IMR-90 (cell line): ENCODE results near the gene UACA. TPM values are rescaled to one million over a fixed set of nuclear protein-coding genes. Genes with fewer than 3 reads are reported as not detected.
A peak's percentile ranks its signal among the peaks of the same experiment; 100 is the strongest.

Source experiments
- ATAC-seq: fragments of 200-7000 bp; cut with Tn5 transposase; 2 replicates; pipeline ENCODE4 v1.9.1; 2020; ENCODE audit warnings: low read depth, mild to moderate bottlenecking, moderate library complexity
- BruUV-seq: library from RNA; stranded (reverse); fragments of 400-500 nt; replicated peaks from 2 replicates; lab custom pipeline; 2021; lab: Mats Ljungman, UMichigan
- CTCF ChIA-PET: fragments of 300-600 bp; formaldehyde crosslinking; extraction: SDS; loops from one replicate; lab custom pipeline; 2021; ENCODE audit warnings: antibody characterized with exemption; lab: Yijun Ruan, JAX
- POLR2A ChIA-PET: fragments of 300-600 bp; sonication (Branson Sonifier 250); formaldehyde crosslinking; loops from one replicate; lab custom pipeline; 2022; ENCODE audit warnings: antibody characterized with exemption; ENCODE audit not compliant: unreplicated experiment; lab: Charles Lee
- DNase-seq: peaks from one replicate; pipeline ENCODE4 v3.0.0; 2013
- H2AFZ ChIP-seq: replicated peaks from 2 replicates; pipeline ENCODE3; 2013; ENCODE audit warnings: low read length, mild to moderate bottlenecking; ENCODE audit not compliant: poor library complexity
- H2AK5ac ChIP-seq: 2 replicates; pipeline ENCODE4 v1.6.1; 2013; ENCODE audit warnings: low read depth, low read length, inconsistent platforms
- H2AK9ac ChIP-seq: replicated peaks from 2 replicates; pipeline ENCODE3; 2013; ENCODE audit warnings: mild to moderate bottlenecking, low read depth, low read length, moderate library complexity; ENCODE audit not compliant: poor library complexity
- H2BK120ac ChIP-seq: 2 replicates; pipeline ENCODE4 v1.6.1; 2013; ENCODE audit warnings: low read depth, low read length, inconsistent platforms
- H2BK15ac ChIP-seq: 3 replicates; pipeline ENCODE4 v1.6.1; 2013; ENCODE audit warnings: low read depth, low read length, inconsistent platforms
- H2BK20ac ChIP-seq: 2 replicates; pipeline ENCODE4 v1.6.1; 2013; ENCODE audit warnings: low read depth, mild to moderate bottlenecking, inconsistent platforms, low read length, moderate library complexity
- H2BK5ac ChIP-seq: 2 replicates; pipeline ENCODE4 v1.6.1; 2013; ENCODE audit warnings: mild to moderate bottlenecking, low read depth, low read length, inconsistent platforms; ENCODE audit not compliant: poor library complexity, severe bottlenecking
- H3K14ac ChIP-seq: replicated peaks from 2 replicates; pipeline ENCODE4 v1.6.1; 2013; ENCODE audit warnings: low read depth, low read length, inconsistent platforms
- H3K18ac ChIP-seq: 2 replicates; pipeline ENCODE4 v1.6.1; 2013; ENCODE audit warnings: low read depth, low read length, control low read depth
- H3K23ac ChIP-seq: 2 replicates; pipeline ENCODE4 v1.6.1; 2013; ENCODE audit warnings: low read depth, low read length, inconsistent platforms
- H3K27ac ChIP-seq: 2 replicates; pipeline ENCODE4 v1.5.1; 2013; ENCODE audit warnings: mild to moderate bottlenecking, control low read depth, low read length; ENCODE audit not compliant: insufficient read depth
- H3K27me3 ChIP-seq: 2 replicates; pipeline ENCODE4 v1.6.1; 2013; ENCODE audit warnings: low read length; ENCODE audit not compliant: control insufficient read depth, insufficient read depth
- H3K36me3 ChIP-seq: 2 replicates; pipeline ENCODE4 v1.6.1; 2013; ENCODE audit warnings: low read length, mixed read lengths; ENCODE audit not compliant: control insufficient read depth, insufficient read depth
- H3K4ac ChIP-seq: 2 replicates; pipeline ENCODE4 v1.6.1; 2013; ENCODE audit warnings: low read depth, low read length, inconsistent platforms
- H3K4me1 ChIP-seq: 2 replicates; pipeline ENCODE4 v1.6.1; 2013; ENCODE audit warnings: low read length, mixed read lengths; ENCODE audit not compliant: control insufficient read depth, insufficient read depth
- H3K4me2 ChIP-seq: 2 replicates; pipeline ENCODE4 v1.6.1; 2013; ENCODE audit warnings: low read depth, mild to moderate bottlenecking, control low read depth, low read length, moderate library complexity
- H3K4me3 ChIP-seq: 2 replicates; pipeline ENCODE4 v1.5.1; 2013; ENCODE audit warnings: low read depth, mild to moderate bottlenecking, control low read depth, low read length, moderate library complexity; ENCODE audit not compliant: insufficient read depth
- H3K56ac ChIP-seq: 2 replicates; pipeline ENCODE4 v1.6.1; 2013; ENCODE audit warnings: low read length, inconsistent platforms; ENCODE audit not compliant: insufficient read depth; ENCODE audit errors: extremely low read depth
- H3K79me1 ChIP-seq, 2 experiments: 2 replicates each; pipeline ENCODE4 v1.6.1; 2013; ENCODE audit warnings: low read length in 2 of 2, inconsistent platforms in 1 of 2, low read depth in 1 of 2
- H3K9ac ChIP-seq: 2 replicates; pipeline ENCODE4 v1.6.1; 2013; ENCODE audit warnings: low read depth, low read length, control low read depth
- H3K9me1 ChIP-seq: 2 replicates; pipeline ENCODE4 v1.6.1; 2013; ENCODE audit warnings: low read length, inconsistent platforms; ENCODE audit not compliant: insufficient read depth
- H3K9me3 ChIP-seq: 2 replicates; pipeline ENCODE4 v1.6.1; 2013; ENCODE audit warnings: low read length; ENCODE audit not compliant: control insufficient read depth, insufficient read depth
- H4K20me1 ChIP-seq: 2 replicates; pipeline ENCODE4 v1.6.1; 2013; ENCODE audit warnings: low read length, inconsistent platforms; ENCODE audit not compliant: insufficient read depth
- H4K5ac ChIP-seq: 2 replicates; pipeline ENCODE4 v1.6.1; 2013; ENCODE audit warnings: mild to moderate bottlenecking, low read depth, low read length, control low read depth
- H4K8ac ChIP-seq, 2 experiments: 2 replicates each; pipeline ENCODE4 v1.6.1; 2013; ENCODE audit warnings: low read depth in 2 of 2, low read length in 2 of 2, control low read depth in 1 of 2, inconsistent platforms in 1 of 2
- H4K91ac ChIP-seq: 2 replicates; pipeline ENCODE4 v1.6.1; 2013; ENCODE audit warnings: low read depth, low read length, inconsistent platforms; ENCODE audit not compliant: insufficient read depth
- CEBPB ChIP-seq: IDR thresholded peaks from 2 replicates; pipeline ENCODE4 v1.6.1; 2012; ENCODE audit warnings: low read depth, low read length, improper control_type of control experiment
- CTCF ChIP-seq: conservative IDR thresholded peaks from 2 replicates; pipeline ENCODE4 v1.5.1; 2012; ENCODE audit warnings: mild to moderate bottlenecking, low read depth, low read length, improper control_type of control experiment
- ELK1 ChIP-seq: fragments of 150-350 bp; IDR thresholded peaks from 2 replicates; pipeline ENCODE4 v1.6.1; 2016; ENCODE audit warnings: low read depth, mild to moderate bottlenecking, low read length, moderate library complexity, borderline replicate concordance
- SMC3 ChIP-seq: fragments of 150-350 bp; IDR thresholded peaks from 2 replicates; pipeline ENCODE4 v1.6.1; 2016; ENCODE audit warnings: low read depth, mild to moderate bottlenecking, antibody characterized with exemption, low read length, moderate library complexity
- USF2 ChIP-seq: fragments of 150-350 bp; IDR thresholded peaks from 2 replicates; pipeline ENCODE4 v1.6.1; 2017; ENCODE audit warnings: mild to moderate bottlenecking, antibody characterized with exemption, low read length, low read depth
- WGBS, 2 experiments: methylation state at CpG; one replicate each; pipeline versions ENCODE4 v1.1.5 to v1.1.7; 2013; ENCODE audit warnings: missing lambda C conversion rate in 2 of 2; ENCODE audit not compliant: insufficient read length in 1 of 2; ENCODE audit errors: extremely low coverage in 2 of 2; 5-methylcytosine and 5-hydroxymethylcytosine counted together
- dilution Hi-C: fragments of 300-500 bp; cut with HindIII; formaldehyde crosslinking; loops from one replicate; pipeline ENCODE4 v1.14.3; 2018; ENCODE audit warnings: low sequenced_read_pairs; ENCODE audit not compliant: unreplicated experiment
- in situ Hi-C: fragments of 300-500 bp; cut with MboI; formaldehyde crosslinking; loops from 3 replicates; pipeline ENCODE4 v1.14.3; 2019; ENCODE audit warnings: low sequenced_read_pairs, inconsistent platforms, mixed read lengths
- intact Hi-C: fragments of 100-400 bp; cut with micrococcal nuclease; formaldehyde crosslinking; loops from 2 replicates; pipeline ENCODE4 v1.10.0; 2022
- polyA plus RNA-seq, 3 experiments: library from polyadenylated mRNA; depleted of rRNA; stranded (reverse); fragments of >200 nt; gene quantifications; 2 replicates each; pipeline ENCODE4 v1.2.3, GENCODE V29; 2012; ENCODE audit warnings: low replicate concordance in 1 of 3
- total RNA-seq: library from RNA; depleted of rRNA; stranded (reverse); fragments of >200 nt; gene quantifications from 2 replicates; pipeline ENCODE4 v1.2.3, GENCODE V29; 2012

UACA gene
- total and polyA plus RNA-seq, 2 of the 4 experiments (the other 2 are of a cell fraction) = 156 to 507 TPM

- Histone ChIP-seq H2BK20ac (peak overlapping the region; percentile 16; the same call in 1 of the 2 replicates), H3K4me3 (no peak overlapping the region), H2BK5ac (no peak overlapping the region), H3K14ac (no peak overlapping the region), H4K8ac (no peak overlapping the region), H4K5ac (no peak overlapping the region), H4K91ac (no peak overlapping the region), H3K27me3 (no peaks in the 10 kb centered on the region), H3K27ac (no peak overlapping the region), H3K18ac (no peak overlapping the region), H3K4me1 (peaks cover 10% of the 10 kb centered on the region), H3K4me2 (no peak overlapping the region), H3K36me3 (no peaks in the 10 kb centered on the region), H2BK15ac (no peak overlapping the region), H2AK5ac (no peak overlapping the region; the same call in 1 of the 2 replicates), H3K56ac (no peak overlapping the region), H3K9me3 (no peaks in the 10 kb centered on the region), H3K9me1 (peaks cover 3% of the 10 kb centered on the region; the same call in 1 of the 2 replicates), H3K4ac (peak overlapping the region; percentile 60; the same call in 1 of the 2 replicates), H2AK9ac (no peak overlapping the region), H4K20me1 (no peaks in the 10 kb centered on the region), H3K79me1 (peaks cover 0 to 13% of the 10 kb centered on the region in 2 experiments; a peak in 2 of 4 replicates), H2BK120ac (no peak overlapping the region), H3K9ac (no peak overlapping the region), H3K23ac (no peak overlapping the region), H2AFZ (no peak overlapping the region)
- ChIA-PET POLR2A (no interaction called here), CTCF (interaction anchor here (0.7 kb wide), 1 partner anchor 25 kb away, joined by 3 read pairs; no protein-coding TSS in a partner anchor)
- TF ChIP-seq SMC3 (no peak), CEBPB (no peak), USF2 (no peak), CTCF (no peak), ELK1 (no peak)
- intact Hi-C loops = no loop called here
- no CpG with 5 or more reads among the region's 3 CpGs for WGBS, 2 experiments
- dilution Hi-C loops = no loop called here
- ATAC-seq (0 out of 2 replicates have a peak, but pooled peaks have one; percentile 46), DNase-seq (peak; percentile 66)
- in situ Hi-C loops = no loop called here
- BruUV-seq = no TSS peak
Measured at GRCh38 chr15:70772402-70772801, 9.0 kb upstream of the UACA start.
